H1 (cell line): ENCODE data around the gene SH2B3. TPM values are rescaled to one million over a fixed set of nuclear protein-coding genes. Genes with fewer than 3 reads are reported as not detected.

ENCODE experiments used
- CHD7 ChIP-seq: fragments of 300-600 bp; sonication (generic); IDR thresholded peaks from 2 replicates; pipeline ENCODE4 v1.7.1; 2012; ENCODE audit warnings: low read length, moderate library complexity, mild to moderate bottlenecking, inconsistent platforms; ENCODE audit not compliant: insufficient replicate concordance
- MAX ChIP-seq: IDR thresholded peaks from 2 replicates; pipeline ENCODE4 v1.6.1; 2012; ENCODE audit warnings: inconsistent platforms
- polyA plus RNA-seq, 7 experiments: library from polyadenylated mRNA; depleted of rRNA in 3 of 7; stranded (reverse) in 5 of 7; unstranded in 2 of 7; fragments of >200 nt in 5 of 7; fragments of 200-250 nt in 2 of 7; gene quantifications; 1 replicate in 5 of 7; 2 replicates in 1 of 7; 4 replicates in 1 of 7; pipeline versions ENCODE4 v1.2.1 to v1.2.3, GENCODE V29; 2011 to 2013; ENCODE audit warnings: missing spikeins in 2 of 7, mixed read lengths in 2 of 7
- total RNA-seq: library from RNA; stranded (reverse); fragmentation: NEBNext Ultra II Directional; extraction: Animal tissue kit (Norgen Biotek cat#: 25700); gene quantifications from 2 replicates; pipeline ENCODE4 v1.2.1, GENCODE V29; 2021

SH2B3 gene
- total and polyA plus RNA-seq, 2 of the 8 experiments (the other 6 are each of a cell fraction or from before 2014, with no cell fraction given), result 20.8 to 34.1 TPM

GRCh38 chr12:111398530-111398929 is 7.2 kb upstream of the SH2B3 start (continued):
- TF ChIP-seq CHD7 (no peak), MAX (no peak)
- TF ChIP-seq, all 59 proteins: peak for 0
